Adrenal gland (tissue), 5 donors: ENCODE results near the gene RFLNA.

Source experiments
- POLR2A ChIP-seq, 2 donors: fragments of 450-650 bp; IDR thresholded peaks; one replicate each; pipeline ENCODE4 v1.6.1; 2017; ENCODE audit warnings: antibody characterized with exemption in 2 of 2, mild to moderate bottlenecking in 2 of 2, moderate library complexity in 1 of 2
- TF ChIP-seq, protein P1 (sequence below), 6 experiments: fragments of 450-650 bp in 4 of 6; fragments of 200-600 bp in 2 of 6; sonication (generic) in 1 of 6; IDR thresholded peaks; 1 replicate in 5 of 6; 2 replicates in 1 of 6; pipeline versions ENCODE4 v1.5.1 to v1.8.0; 2016 to 2021; ENCODE audit warnings: antibody characterized with exemption in 6 of 6, mild to moderate bottlenecking in 2 of 6, moderate library complexity in 1 of 6
- donor health status: DM: no; HTN: no; CAD: no.

DNA sequence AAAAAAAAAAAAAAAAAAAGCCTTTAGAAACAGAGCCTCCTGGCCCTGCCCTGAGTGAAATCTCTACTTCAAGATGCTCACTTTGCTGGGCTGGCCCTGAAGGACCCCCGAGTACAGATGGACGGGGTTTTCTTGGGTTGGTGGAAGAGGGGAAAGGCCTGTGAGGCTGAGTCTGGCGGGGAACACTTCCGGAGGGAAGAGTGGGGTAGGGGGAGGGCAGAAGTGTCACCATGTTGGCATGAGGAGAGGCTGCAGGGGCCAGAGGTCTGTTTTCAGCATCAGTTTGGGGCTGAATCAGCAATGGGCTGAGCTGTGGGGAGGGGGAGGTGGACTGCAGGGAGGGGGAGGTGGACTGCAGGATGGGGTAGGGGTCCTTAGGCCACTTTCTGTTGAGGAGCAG lies 15.3 kb downstream of the RFLNA start:
- TF ChIP-seq, protein P1, sequence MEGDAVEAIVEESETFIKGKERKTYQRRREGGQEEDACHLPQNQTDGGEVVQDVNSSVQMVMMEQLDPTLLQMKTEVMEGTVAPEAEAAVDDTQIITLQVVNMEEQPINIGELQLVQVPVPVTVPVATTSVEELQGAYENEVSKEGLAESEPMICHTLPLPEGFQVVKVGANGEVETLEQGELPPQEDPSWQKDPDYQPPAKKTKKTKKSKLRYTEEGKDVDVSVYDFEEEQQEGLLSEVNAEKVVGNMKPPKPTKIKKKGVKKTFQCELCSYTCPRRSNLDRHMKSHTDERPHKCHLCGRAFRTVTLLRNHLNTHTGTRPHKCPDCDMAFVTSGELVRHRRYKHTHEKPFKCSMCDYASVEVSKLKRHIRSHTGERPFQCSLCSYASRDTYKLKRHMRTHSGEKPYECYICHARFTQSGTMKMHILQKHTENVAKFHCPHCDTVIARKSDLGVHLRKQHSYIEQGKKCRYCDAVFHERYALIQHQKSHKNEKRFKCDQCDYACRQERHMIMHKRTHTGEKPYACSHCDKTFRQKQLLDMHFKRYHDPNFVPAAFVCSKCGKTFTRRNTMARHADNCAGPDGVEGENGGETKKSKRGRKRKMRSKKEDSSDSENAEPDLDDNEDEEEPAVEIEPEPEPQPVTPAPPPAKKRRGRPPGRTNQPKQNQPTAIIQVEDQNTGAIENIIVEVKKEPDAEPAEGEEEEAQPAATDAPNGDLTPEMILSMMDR (IDR thresholded peaks at IDR 0.05): no peak
- no peak for TF ChIP-seq POLR2A (IDR thresholded peaks at IDR 0.05)
